ENCODE results near the gene ARID1B. TPM values are rescaled to one million over a fixed set of nuclear protein-coding genes. Genes with fewer than 3 reads are reported as not detected.

The ARID1B gene
- total RNA-seq, 2 donors from 2014 or later = 74.0 to 110 TPM

- Mint-ChIP-seq H3K4me1 (peaks cover 26% of the 10 kb centered on the region), H3K27ac (no peak overlapping the region), H3K9me3 (no peaks in the 10 kb centered on the region), H3K27me3 (ENCODE audit: insufficient read depth) (no peaks in the 10 kb centered on the region), H3K4me3 (no peak overlapping the region), H3K36me3 (ENCODE audit: low read depth) (no peaks in the 10 kb centered on the region)
- no peak overlapping the region for H3K27ac ChIP-seq (ENCODE audit: low read depth, low read length)
- no peak overlapping the region for H3K4me3 ChIP-seq (ENCODE audit: low read length)
- no peak for TF ChIP-seq CTCF (conservative IDR thresholded peaks at IDR 0.05)
- H3K9ac ChIP-seq (ENCODE audit: extremely low read depth, low read length, poor library complexity, severe bottlenecking) = no peak overlapping the region
- WGBS, 2 experiments (ENCODE audit: insufficient coverage in 1 of 2, insufficient read length in 1 of 2) = 93% methylated on average over 2 of the region's 2 CpGs; no CpG with 5 or more reads in 1 of the 2 experiments
- no peak for DNase-seq
- no peaks in the 10 kb centered on the region for H3K27me3 ChIP-seq (ENCODE audit: control insufficient read depth, insufficient read depth, low read length, poor library complexity, severe bottlenecking)
- no peaks in the 10 kb centered on the region for H3K9me3 ChIP-seq (ENCODE audit: control insufficient read depth, low read length)
- no peaks in the 10 kb centered on the region for H3K36me3 ChIP-seq (ENCODE audit: control insufficient read depth, insufficient read depth, low read length)
- H3K4me1 ChIP-seq (ENCODE audit: control insufficient read depth, insufficient read depth, low read length) = no peaks in the 10 kb centered on the region
Measured at GRCh38 chr6:156974830-156975261, 197.7 kb downstream of the ARID1B start.

GRCh38 chr6:156975414-156975813, 198.2 kb downstream of the ARID1B start:
- no peak for DNase-seq
- Mint-ChIP-seq H3K4me3 (no peak overlapping the region), H3K4me1 (peaks cover 28% of the 10 kb centered on the region), H3K9me3 (no peaks in the 10 kb centered on the region), H3K36me3 (ENCODE audit: low read depth) (no peaks in the 10 kb centered on the region), H3K27ac (peak overlapping the region; percentile 23), H3K27me3 (ENCODE audit: insufficient read depth) (no peaks in the 10 kb centered on the region)
- Histone ChIP-seq H3K27me3 (ENCODE audit: control insufficient read depth, insufficient read depth, low read length, poor library complexity, severe bottlenecking) (no peaks in the 10 kb centered on the region), H3K27ac (ENCODE audit: low read depth, low read length) (no peak overlapping the region), H3K4me3 (ENCODE audit: low read length) (no peak overlapping the region), H3K9ac (ENCODE audit: extremely low read depth, low read length, poor library complexity, severe bottlenecking) (no peak overlapping the region), H3K4me1 (ENCODE audit: control insufficient read depth, insufficient read depth, low read length) (no peaks in the 10 kb centered on the region), H3K36me3 (ENCODE audit: control insufficient read depth, insufficient read depth, low read length) (no peaks in the 10 kb centered on the region), H3K9me3 (ENCODE audit: control insufficient read depth, low read length) (no peaks in the 10 kb centered on the region)
- TF ChIP-seq CTCF (conservative IDR thresholded peaks at IDR 0.05) = no peak
- 100% methylated on average over 3 of the region's 4 CpGs; no CpG with 5 or more reads in 1 of the 2 experiments for WGBS, 2 experiments (ENCODE audit: insufficient coverage in 1 of 2, insufficient read length in 1 of 2)

GRCh38 chr6:156976216-156977127, 199.3 kb downstream of the ARID1B start:
- H3K4me1 ChIP-seq (ENCODE audit: control insufficient read depth, insufficient read depth, low read length) = no peaks in the 10 kb centered on the region
- no peak overlapping the region for H3K4me3 Mint-ChIP-seq

More at GRCh38 chr6:156976216-156977127, 199.3 kb downstream of the ARID1B start:
- WGBS, 2 experiments (ENCODE audit: insufficient coverage in 1 of 2, insufficient read length in 1 of 2) = 84 to 86% methylated on average over 16 to 21 of the region's 21 CpGs
- Mint-ChIP-seq H3K27me3 (ENCODE audit: insufficient read depth) (no peaks in the 10 kb centered on the region), H3K9me3 (no peaks in the 10 kb centered on the region), H3K27ac (peak overlapping the region; percentile 23), H3K4me1 (peaks cover 33% of the 10 kb centered on the region), H3K36me3 (ENCODE audit: low read depth) (no peaks in the 10 kb centered on the region)
- Histone ChIP-seq H3K9ac (ENCODE audit: extremely low read depth, low read length, poor library complexity, severe bottlenecking) (no peak overlapping the region), H3K4me3 (ENCODE audit: low read length) (no peak overlapping the region), H3K36me3 (ENCODE audit: control insufficient read depth, insufficient read depth, low read length) (no peaks in the 10 kb centered on the region), H3K27me3 (ENCODE audit: control insufficient read depth, insufficient read depth, low read length, poor library complexity, severe bottlenecking) (no peaks in the 10 kb centered on the region), H3K9me3 (ENCODE audit: control insufficient read depth, low read length) (no peaks in the 10 kb centered on the region), H3K27ac (ENCODE audit: low read depth, low read length) (no peak overlapping the region)
- peak; percentile 48 for DNase-seq
- TF ChIP-seq CTCF (conservative IDR thresholded peaks at IDR 0.05) = no peak

All from endodermal cell (in vitro differentiated cells).